HEK293T (cell line): ENCODE results near the gene FAM174B.

Experiments used
- CTCF ChIA-PET: fragments of 350-600 bp; formaldehyde crosslinking; extraction: SDS; loops from one replicate; lab custom pipeline; 2021; ENCODE audit warnings: antibody characterized with exemption, inconsistent platforms; lab: Yijun Ruan, JAX
- POLR2A ChIA-PET: fragments of 350-600 bp; formaldehyde crosslinking; extraction: SDS; loops from one replicate; lab custom pipeline; 2020; ENCODE audit warnings: antibody characterized with exemption, inconsistent platforms; lab: Yijun Ruan, JAX
- DNase-seq: peaks from one replicate; pipeline ENCODE4 v3.0.0; 2012; ENCODE audit warnings: mixed read lengths; ENCODE audit errors: extremely low spot score
- ARNT ChIP-seq: fragments of 450-650 bp; IDR thresholded peaks from 2 replicates; pipeline ENCODE4 v1.6.1; 2017; ENCODE audit warnings: mild to moderate bottlenecking
- BHLHE40 ChIP-seq: fragments of 450-650 bp; IDR thresholded peaks from 2 replicates; pipeline ENCODE4 v1.6.1; 2016; ENCODE audit warnings: mild to moderate bottlenecking, moderate library complexity, borderline replicate concordance
- CTBP1 ChIP-seq: fragments of 450-650 bp; IDR thresholded peaks from 2 replicates; pipeline ENCODE4 v1.6.1; 2016; ENCODE audit warnings: borderline replicate concordance
- ELF4 ChIP-seq: fragments of 450-650 bp; IDR thresholded peaks from 2 replicates; pipeline ENCODE4 v1.6.1; 2017; ENCODE audit warnings: antibody characterized with exemption
- FOXA1 ChIP-seq: fragments of 450-650 bp; IDR thresholded peaks from 2 replicates; pipeline ENCODE4 v1.6.1; 2016; ENCODE audit warnings: mild to moderate bottlenecking
- FOXK2 ChIP-seq: fragments of 450-650 bp; IDR thresholded peaks from 2 replicates; pipeline ENCODE4 v1.6.1; 2016; ENCODE audit warnings: mild to moderate bottlenecking
- FOXM1 ChIP-seq: fragments of 450-650 bp; IDR thresholded peaks from 2 replicates; pipeline ENCODE4 v1.6.1; 2017; ENCODE audit warnings: mild to moderate bottlenecking, borderline replicate concordance
- HDGF ChIP-seq: fragments of 450-650 bp; IDR thresholded peaks from 2 replicates; pipeline ENCODE4 v1.6.1; 2017; ENCODE audit warnings: antibody characterized with exemption, borderline replicate concordance
- L3MBTL2 ChIP-seq: fragments of 450-650 bp; conservative IDR thresholded peaks from 2 replicates; pipeline ENCODE4 v1.6.1; 2016; ENCODE audit warnings: mild to moderate bottlenecking
- LEF1 ChIP-seq: fragments of 450-650 bp; IDR thresholded peaks from 2 replicates; pipeline ENCODE4 v1.6.1; 2017; ENCODE audit warnings: mild to moderate bottlenecking, borderline replicate concordance
- NFRKB ChIP-seq: fragments of 450-650 bp; IDR thresholded peaks from 2 replicates; pipeline ENCODE4 v1.6.1; 2016; ENCODE audit warnings: mild to moderate bottlenecking, moderate library complexity
- PKNOX1 ChIP-seq: fragments of 450-650 bp; IDR thresholded peaks from 2 replicates; pipeline ENCODE4 v1.6.1; 2016
- SP1 ChIP-seq: fragments of 450-650 bp; IDR thresholded peaks from 2 replicates; pipeline ENCODE4 v1.6.1; 2017
- SUZ12 ChIP-seq: fragments of 450-650 bp; IDR thresholded peaks from 2 replicates; pipeline ENCODE4 v1.6.1; 2016; ENCODE audit warnings: mild to moderate bottlenecking
- TARDBP ChIP-seq: fragments of 450-650 bp; IDR thresholded peaks from 2 replicates; pipeline ENCODE4 v1.6.1; 2016
- ZNF384 ChIP-seq: fragments of 450-650 bp; IDR thresholded peaks from 2 replicates; pipeline ENCODE4 v1.6.1; 2016

Gene FAM174B

GRCh38 chr15:92597548-92597947 is 58.0 kb downstream of the FAM174B start:
- no peak for DNase-seq
- TF ChIP-seq FOXK2: no peak
- no peak for TF ChIP-seq SP1
- no peak for TF ChIP-seq FOXM1
- no peak for TF ChIP-seq NFRKB
- no peak for TF ChIP-seq PKNOX1
- TF ChIP-seq TARDBP: no peak
- POLR2A ChIA-PET: no interaction called here
- CTCF ChIA-PET: no interaction called here

- TF ChIP-seq ZNF384 (no peak), CTBP1 (no peak), L3MBTL2 (no peak), NFRKB (no peak), BHLHE40 (no peak), PKNOX1 (no peak), HDGF (no peak), FOXM1 (no peak), FOXA1 (no peak), ELF4 (no peak), SP1 (no peak), SUZ12 (no peak), FOXK2 (no peak), ARNT (no peak), TARDBP (no peak)
- POLR2A ChIA-PET: no interaction called here
- DNase-seq: no peak
- CTCF ChIA-PET: no interaction called here
Observed at GRCh38 chr15:92596623-92597022, 59.0 kb downstream of the FAM174B start.

- no peak for DNase-seq
- ChIA-PET POLR2A (no interaction called here), CTCF (interaction anchor here (0.6 to 1.1 kb wide), 3 partner anchors 17 to 119 kb away, joined by 3 read pairs; no protein-coding TSS in a partner anchor)
- TF ChIP-seq FOXK2: no peak
- TF ChIP-seq ZNF384: no peak
- TF ChIP-seq NFRKB: no peak
- TF ChIP-seq CTBP1: no peak
- TF ChIP-seq FOXA1: no peak
- no peak for TF ChIP-seq LEF1
- no peak for TF ChIP-seq FOXM1
- no peak for TF ChIP-seq ELF4
- TF ChIP-seq SP1: no peak
- no peak for TF ChIP-seq PKNOX1
- TF ChIP-seq SUZ12: no peak
- no peak for TF ChIP-seq TARDBP
- no peak for TF ChIP-seq ARNT
- TF ChIP-seq L3MBTL2: no peak
- TF ChIP-seq HDGF: no peak
- no peak for TF ChIP-seq BHLHE40
Observed at GRCh38 chr15:92595506-92596381, 59.8 kb downstream of the FAM174B start.

- ChIA-PET POLR2A (no interaction called here), CTCF (no interaction called here)
- TF ChIP-seq FOXA1 (no peak), L3MBTL2 (no peak), TARDBP (no peak), FOXM1 (no peak), BHLHE40 (no peak), LEF1 (no peak), ELF4 (no peak), ZNF384 (no peak), PKNOX1 (no peak), SUZ12 (no peak), NFRKB (no peak), CTBP1 (no peak), FOXK2 (no peak), SP1 (no peak), ARNT (no peak), HDGF (no peak)
- DNase-seq: no peak
Observed at GRCh38 chr15:92591275-92591674, 64.3 kb downstream of the FAM174B start.

GRCh38 chr15:92586966-92587365 is 68.6 kb downstream of the FAM174B start:
- ChIA-PET CTCF (no interaction called here), POLR2A (no interaction called here)
- no peak for TF ChIP-seq CTBP1
- TF ChIP-seq SUZ12: no peak
- no peak for TF ChIP-seq LEF1
- no peak for TF ChIP-seq L3MBTL2
- no peak for TF ChIP-seq SP1
- no peak for TF ChIP-seq FOXK2
- no peak for TF ChIP-seq ZNF384

GRCh38 chr15:92586383-92586942 is 69.1 kb downstream of the FAM174B start:
- ChIA-PET CTCF (no interaction called here), POLR2A (no interaction called here)
- no peak for TF ChIP-seq NFRKB
- DNase-seq: no peak

More at GRCh38 chr15:92586966-92587365, 68.6 kb downstream of the FAM174B start:
- no peak for DNase-seq
